IPS-20b (cell line): ENCODE measurements around the gene RRP8.

ENCODE experiments used
- H3K27ac ChIP-seq: one replicate; pipeline ENCODE4 v1.5.1; 2013; ENCODE audit warnings: low read length
- H3K27me3 ChIP-seq: 2 replicates; pipeline ENCODE4 v1.6.1; 2013; ENCODE audit warnings: mild to moderate bottlenecking, low read length, inconsistent platforms; ENCODE audit not compliant: insufficient read depth
- H3K36me3 ChIP-seq: 2 replicates; pipeline ENCODE4 v1.6.1; 2013; ENCODE audit warnings: low read depth, mild to moderate bottlenecking, inconsistent platforms, low read length, moderate library complexity; ENCODE audit not compliant: insufficient read depth
- H3K4me1 ChIP-seq: 2 replicates; pipeline ENCODE4 v1.6.1; 2013; ENCODE audit warnings: mild to moderate bottlenecking, control low read depth, inconsistent platforms, low read length, moderate library complexity; ENCODE audit not compliant: insufficient read depth
- H3K4me3 ChIP-seq: 2 replicates; pipeline ENCODE4 v1.5.1; 2013; ENCODE audit warnings: mild to moderate bottlenecking, low read length, inconsistent platforms
- H3K9ac ChIP-seq: 2 replicates; pipeline ENCODE4 v1.6.1; 2013; ENCODE audit warnings: low read depth, mild to moderate bottlenecking, inconsistent platforms, low read length, moderate library complexity
- H3K9me3 ChIP-seq: 2 replicates; pipeline ENCODE4 v1.6.1; 2013; ENCODE audit warnings: mild to moderate bottlenecking, low read depth, low read length, inconsistent platforms; ENCODE audit not compliant: insufficient read depth

The RRP8 gene

DNA sequence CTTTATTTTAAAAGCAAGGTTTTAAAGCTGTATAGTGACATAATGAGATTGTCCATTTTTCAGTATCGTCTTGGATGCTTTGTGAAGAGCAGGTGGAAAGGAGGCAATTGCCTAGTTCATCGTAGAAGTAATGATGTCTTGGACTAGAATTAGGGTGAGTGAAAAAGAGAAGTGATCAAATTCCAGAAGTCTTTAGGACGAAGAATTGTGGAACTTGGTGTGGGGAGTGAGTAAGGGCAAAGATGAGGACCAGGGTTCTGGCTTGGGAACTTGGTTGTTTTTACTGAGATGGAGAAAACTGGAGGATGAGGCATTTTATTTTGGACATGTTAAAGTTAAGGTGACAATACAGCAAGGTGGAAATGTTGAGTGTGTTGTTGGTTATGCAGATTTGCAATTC, 1.4 kb upstream of the RRP8 start:
- peaks cover 21% of the 10 kb centered on the region for H3K4me1 ChIP-seq
- H3K9ac ChIP-seq, result peak overlapping the region; percentile 90; the same call in 1 of the 2 replicates
- H3K9me3 ChIP-seq, result no peaks in the 10 kb centered on the region
- peak overlapping the region; percentile 84 for H3K4me3 ChIP-seq
- no peak overlapping the region for H3K27ac ChIP-seq
- no peaks in the 10 kb centered on the region for H3K27me3 ChIP-seq
- H3K36me3 ChIP-seq, result peaks cover 56% of the 10 kb centered on the region

DNA sequence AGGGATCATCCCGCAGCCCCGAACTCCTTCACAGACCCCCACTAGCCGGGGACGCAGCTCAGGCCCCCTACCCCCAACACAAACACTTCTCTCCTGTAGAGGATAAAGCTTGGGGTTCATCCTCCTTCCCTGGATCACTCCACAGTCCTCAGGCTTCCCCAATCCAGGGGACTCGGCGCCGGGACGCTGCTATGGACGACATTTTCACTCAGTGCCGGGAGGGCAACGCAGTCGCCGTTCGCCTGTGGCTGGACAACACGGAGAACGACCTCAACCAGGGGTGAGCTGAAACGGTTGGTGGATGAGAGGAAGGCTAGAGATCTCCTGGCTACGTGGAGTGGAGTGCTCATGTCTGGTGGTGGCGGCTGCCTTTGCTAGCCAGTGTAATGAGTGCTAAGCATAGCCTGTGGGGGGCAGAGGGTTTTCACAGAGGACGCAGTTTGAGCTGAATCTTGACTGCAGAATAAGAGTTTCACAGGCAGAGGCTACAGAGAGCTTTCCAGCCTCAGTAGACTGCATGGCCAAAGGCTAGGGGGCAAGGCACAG, 738 bp upstream of the RRP8 start:
- Histone ChIP-seq H3K27ac (peak overlapping the region; percentile 63), H3K36me3 (peaks cover 56% of the 10 kb centered on the region), H3K9me3 (no peaks in the 10 kb centered on the region), H3K4me1 (peaks cover 21% of the 10 kb centered on the region), H3K4me3 (peak overlapping the region; percentile 84), H3K27me3 (no peaks in the 10 kb centered on the region), H3K9ac (peak overlapping the region; percentile 90)

DNA sequence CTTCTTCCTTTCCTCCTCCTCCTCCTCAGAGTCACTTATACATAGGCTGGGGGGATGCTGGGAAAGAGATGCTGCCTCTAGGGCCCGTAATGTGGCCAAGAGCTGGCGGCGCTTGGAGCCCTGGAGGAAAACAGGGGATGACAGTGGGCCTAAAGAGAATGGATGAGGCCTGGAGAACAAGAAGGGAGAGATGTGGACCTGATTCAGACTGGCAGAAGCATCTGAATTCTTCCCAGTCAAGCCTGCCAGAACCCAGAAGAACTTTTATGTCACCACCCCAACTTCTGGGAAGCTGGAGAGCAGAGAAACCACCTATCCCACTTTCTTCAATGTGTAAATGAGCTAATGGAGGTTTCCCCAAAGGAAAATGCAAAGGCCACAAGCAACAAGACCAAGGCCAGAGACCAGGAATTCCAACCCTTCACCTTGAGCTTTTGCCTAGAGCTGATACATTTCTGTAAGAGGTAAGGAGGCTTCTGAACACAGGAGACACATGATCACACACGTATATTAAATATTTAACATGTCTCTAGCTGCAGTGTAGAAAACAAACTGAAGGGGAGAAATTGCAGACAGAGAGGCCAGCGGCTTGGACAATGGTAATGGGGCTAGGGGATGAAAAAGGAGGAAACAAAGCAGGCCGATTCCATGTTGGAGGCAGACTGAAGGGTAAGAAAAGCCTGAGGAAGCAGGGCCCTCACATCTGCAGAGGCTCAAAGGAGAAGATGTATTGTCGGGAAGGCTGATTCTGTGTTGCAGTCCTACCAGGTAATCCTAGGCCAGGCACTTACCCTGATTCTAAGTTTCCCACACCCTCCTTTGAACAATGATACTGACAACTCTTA, 1.1 kb downstream of the RRP8 start:
- Histone ChIP-seq H3K4me1 (peaks cover 17% of the 10 kb centered on the region), H3K4me3 (peak overlapping the region; percentile 84), H3K9ac (peak overlapping the region; percentile 90), H3K27me3 (no peaks in the 10 kb centered on the region), H3K36me3 (peaks cover 55% of the 10 kb centered on the region), H3K27ac (no peak overlapping the region), H3K9me3 (no peaks in the 10 kb centered on the region)

DNA sequence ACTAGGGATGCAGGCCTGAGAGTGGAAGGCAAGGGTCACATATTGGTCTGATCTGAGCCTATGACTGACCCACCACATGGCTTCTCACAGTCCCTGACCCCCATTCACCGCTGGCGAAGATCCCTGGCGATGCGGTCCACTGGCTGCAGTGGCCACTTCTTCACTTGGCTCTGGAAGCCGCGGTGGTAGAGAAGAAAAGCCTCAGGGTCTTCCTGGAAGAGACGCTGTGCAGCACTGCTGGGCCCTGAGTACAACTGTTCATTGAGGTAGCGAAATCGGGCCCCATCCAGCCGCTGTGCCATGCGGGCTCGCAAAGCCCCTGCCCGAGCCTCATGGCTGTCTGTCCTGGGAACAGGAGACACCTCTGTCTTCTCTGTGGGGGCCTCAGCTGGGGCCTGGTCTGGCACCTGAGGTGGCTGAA, 2.4 kb downstream of the RRP8 start:
- no peak overlapping the region for H3K4me3 ChIP-seq
- H3K4me1 ChIP-seq, result peaks cover 9% of the 10 kb centered on the region
- no peaks in the 10 kb centered on the region for H3K27me3 ChIP-seq
- peaks cover 58% of the 10 kb centered on the region for H3K36me3 ChIP-seq
- H3K9ac ChIP-seq, result no peak overlapping the region
- H3K9me3 ChIP-seq, result no peaks in the 10 kb centered on the region
- H3K27ac ChIP-seq, result no peak overlapping the region

DNA sequence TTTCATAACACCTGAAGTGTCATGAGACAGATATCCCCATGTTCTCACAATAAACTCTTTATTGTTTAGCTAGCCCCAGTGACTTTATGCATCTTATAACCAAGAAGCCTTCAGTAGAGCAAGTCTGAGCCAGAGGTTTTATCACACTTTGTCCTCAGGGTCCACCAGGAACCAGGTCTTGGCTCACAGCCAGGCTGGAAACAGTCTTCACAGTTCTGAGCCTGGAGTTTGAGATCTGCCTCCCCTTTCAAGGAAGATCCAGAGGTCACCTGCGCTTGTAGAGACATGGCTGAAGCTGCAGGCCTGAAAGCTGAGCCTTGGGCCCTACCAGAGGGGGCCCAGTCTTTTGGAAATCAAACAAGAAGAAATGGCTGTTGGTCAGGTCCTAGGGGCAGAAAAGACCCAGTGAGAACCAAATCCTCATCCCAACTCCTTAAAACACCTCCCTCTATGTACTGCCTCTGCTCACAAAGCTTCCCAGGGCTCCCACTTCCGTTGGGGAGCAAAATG, 3.5 kb downstream of the RRP8 start:
- no peaks in the 10 kb centered on the region for H3K9me3 ChIP-seq
- H3K36me3 ChIP-seq, result peaks cover 52% of the 10 kb centered on the region
- peaks cover 9% of the 10 kb centered on the region for H3K4me1 ChIP-seq
- H3K27me3 ChIP-seq, result no peaks in the 10 kb centered on the region
- H3K4me3 ChIP-seq, result no peak overlapping the region
- H3K27ac ChIP-seq, result no peak overlapping the region
- H3K9ac ChIP-seq, result no peak overlapping the region

DNA sequence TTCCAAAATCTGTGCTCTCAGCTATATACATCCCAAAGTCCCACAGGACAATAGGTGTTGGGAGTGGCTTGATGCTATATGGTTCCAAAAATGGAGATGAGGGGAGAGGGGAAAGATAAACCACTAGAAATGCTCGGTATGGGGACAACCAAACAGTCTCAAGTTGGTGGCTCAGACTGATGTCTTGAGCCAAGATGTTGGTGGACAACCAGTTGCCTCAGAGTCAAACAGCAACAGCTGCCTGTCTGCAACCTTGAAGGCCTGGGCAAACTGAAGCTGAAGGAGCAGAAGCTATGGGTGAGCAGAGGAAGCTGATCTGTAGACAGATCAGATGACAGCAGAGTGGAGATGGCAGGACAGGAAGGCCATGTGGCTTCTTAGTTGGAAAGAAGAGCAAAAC, 4.0 kb downstream of the RRP8 start:
- Histone ChIP-seq H3K27me3 (no peaks in the 10 kb centered on the region), H3K9ac (no peak overlapping the region), H3K27ac (no peak overlapping the region), H3K4me3 (no peak overlapping the region), H3K9me3 (no peaks in the 10 kb centered on the region), H3K4me1 (peaks cover 6% of the 10 kb centered on the region; the same call in 1 of the 2 replicates), H3K36me3 (peaks cover 53% of the 10 kb centered on the region)

DNA sequence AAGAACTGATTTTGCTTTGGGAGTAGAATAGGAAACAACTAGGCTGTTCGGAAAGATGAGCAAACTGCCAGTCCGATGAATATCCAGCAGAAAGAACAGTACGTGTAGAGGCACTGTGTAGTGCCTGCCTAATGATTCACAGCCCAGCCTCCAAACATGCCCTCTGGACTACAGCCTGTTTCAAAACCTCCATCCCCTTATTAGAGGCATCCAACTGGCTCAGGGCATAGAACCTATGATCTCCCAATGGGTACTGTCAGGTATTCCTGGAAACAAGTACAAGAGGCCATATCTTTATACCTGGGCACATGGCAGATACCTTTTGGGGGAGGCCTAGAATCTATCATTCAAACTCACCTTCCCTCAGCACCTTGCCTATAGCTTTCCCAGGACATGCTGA, 4.9 kb downstream of the RRP8 start:
- H3K27me3 ChIP-seq, result no peaks in the 10 kb centered on the region
- no peak overlapping the region for H3K4me3 ChIP-seq
- peaks cover 6% of the 10 kb centered on the region; the same call in 1 of the 2 replicates for H3K4me1 ChIP-seq
- H3K27ac ChIP-seq, result no peak overlapping the region
- no peaks in the 10 kb centered on the region for H3K9me3 ChIP-seq
- peaks cover 59% of the 10 kb centered on the region for H3K36me3 ChIP-seq
- no peak overlapping the region for H3K9ac ChIP-seq

DNA sequence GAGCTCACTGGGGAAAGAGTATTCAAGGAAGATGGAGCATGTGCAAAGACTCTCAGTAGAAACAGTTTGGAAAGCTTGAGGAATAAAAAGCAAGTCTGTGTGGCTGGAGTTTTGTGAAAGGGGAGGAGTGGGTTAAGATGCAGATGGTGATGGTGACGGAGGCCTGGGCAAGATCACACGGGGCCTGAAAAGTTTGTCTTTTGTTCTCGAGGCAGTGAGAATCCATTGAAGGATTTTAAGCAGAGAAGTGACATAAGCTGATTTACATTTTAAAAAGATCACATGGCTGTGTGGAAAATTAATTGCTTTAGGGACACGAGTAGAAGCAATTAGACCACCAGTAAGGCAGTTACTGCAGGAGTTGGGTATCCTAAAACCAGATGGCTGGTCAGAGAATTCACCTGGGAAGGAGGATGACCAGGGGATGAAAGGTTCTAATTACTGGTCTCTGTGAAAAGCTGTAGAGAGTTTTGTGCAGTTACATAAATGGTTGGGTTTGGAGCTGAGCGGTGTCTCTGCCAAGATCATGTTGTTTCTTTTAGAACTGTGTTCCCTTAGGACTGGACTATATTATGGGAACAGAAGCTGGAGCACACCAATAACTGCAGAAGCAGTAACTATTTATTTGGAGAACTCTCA, 7.1 kb downstream of the RRP8 start:
- H3K27me3 ChIP-seq, result no peaks in the 10 kb centered on the region
- H3K9me3 ChIP-seq, result no peaks in the 10 kb centered on the region
- no peak overlapping the region for H3K4me3 ChIP-seq
- no peak overlapping the region for H3K27ac ChIP-seq
- no peak overlapping the region for H3K9ac ChIP-seq
- H3K4me1 ChIP-seq, result no peaks in the 10 kb centered on the region
- H3K36me3 ChIP-seq, result peaks cover 54% of the 10 kb centered on the region

DNA sequence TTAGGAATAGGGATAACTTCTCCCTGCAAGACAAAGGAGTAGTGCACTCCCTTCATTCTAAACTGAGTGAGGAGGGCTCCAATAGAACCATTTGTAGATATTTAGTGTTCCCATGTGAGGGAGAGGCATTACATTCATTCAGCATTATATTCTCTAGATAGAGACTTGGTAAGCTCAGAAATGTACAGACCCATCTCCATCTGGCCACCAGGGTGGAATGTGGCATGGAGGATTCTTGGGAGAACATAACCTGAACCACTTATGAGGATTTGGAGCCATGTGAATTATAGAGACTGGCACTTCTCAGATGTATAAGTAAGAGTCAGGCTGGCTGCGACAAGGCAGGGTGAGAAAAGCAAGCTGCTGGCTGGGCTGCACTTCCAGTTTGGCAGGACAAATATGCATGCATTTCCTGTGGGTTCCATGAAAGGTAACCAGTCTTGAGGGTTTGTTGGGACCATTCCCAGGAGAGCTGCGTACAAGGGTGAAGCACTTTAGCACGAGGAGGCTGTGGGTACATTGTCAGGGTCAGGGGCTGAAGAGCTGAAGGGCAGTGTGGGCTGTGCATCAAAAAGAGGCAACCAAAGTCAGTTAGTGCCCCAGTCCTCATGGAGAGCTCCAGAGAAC, 9.2 kb downstream of the RRP8 start:
- Histone ChIP-seq H3K36me3 (peaks cover 33% of the 10 kb centered on the region), H3K9ac (no peak overlapping the region), H3K9me3 (no peaks in the 10 kb centered on the region), H3K27ac (no peak overlapping the region), H3K4me1 (no peaks in the 10 kb centered on the region), H3K4me3 (no peak overlapping the region), H3K27me3 (no peaks in the 10 kb centered on the region)

DNA sequence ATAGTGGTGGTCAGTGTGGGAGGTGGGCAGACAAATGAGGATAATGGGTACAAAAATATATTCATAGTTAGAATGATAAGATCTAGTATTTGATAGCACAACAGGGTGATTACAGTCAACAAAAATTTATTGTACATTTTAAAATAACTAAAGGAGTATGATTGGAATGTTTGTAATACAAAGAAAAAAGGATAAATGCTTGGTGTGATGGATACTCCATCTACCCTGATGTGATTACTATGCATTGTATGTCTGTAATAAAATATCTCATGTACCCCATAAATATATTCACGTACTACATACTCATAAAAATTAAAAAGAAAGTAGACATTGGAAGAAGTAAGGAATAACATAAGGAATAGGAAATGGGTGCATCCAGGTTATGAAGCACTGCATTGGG, 15.4 kb downstream of the RRP8 start:
- Histone ChIP-seq H3K36me3 (no peaks in the 10 kb centered on the region), H3K27me3 (no peaks in the 10 kb centered on the region), H3K27ac (no peak overlapping the region), H3K9ac (no peak overlapping the region), H3K9me3 (peaks cover 16% of the 10 kb centered on the region), H3K4me3 (no peak overlapping the region), H3K4me1 (no peaks in the 10 kb centered on the region)

DNA sequence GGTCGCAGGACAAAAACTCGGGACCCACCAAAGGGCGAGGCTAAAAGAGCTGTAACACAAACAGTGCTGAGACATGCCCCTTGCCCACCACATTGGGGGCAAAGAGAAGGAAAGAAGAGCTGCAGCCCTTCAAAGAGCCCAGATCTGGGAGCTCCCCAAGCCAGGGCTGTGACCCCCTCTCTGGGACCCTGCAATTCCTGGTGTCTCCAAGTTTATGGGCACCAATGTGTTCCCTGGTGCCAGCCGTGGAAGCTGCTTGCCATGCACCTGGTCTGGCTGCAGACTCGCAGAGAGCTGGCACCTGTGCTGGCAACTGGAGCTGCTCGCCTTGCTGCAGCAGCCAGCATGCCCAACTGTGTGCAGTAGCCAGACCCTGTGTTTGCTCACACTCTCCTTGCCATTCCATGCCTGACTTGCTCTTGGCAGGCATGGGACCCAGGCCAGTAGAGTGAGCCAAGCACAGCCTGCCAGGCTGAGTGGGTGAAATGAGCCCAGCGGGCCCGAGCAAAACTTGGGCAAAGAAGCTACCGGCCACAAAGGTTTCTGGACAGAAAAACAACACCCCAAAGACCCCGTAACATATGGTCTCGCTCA, 16.0 kb downstream of the RRP8 start:
- no peaks in the 10 kb centered on the region for H3K27me3 ChIP-seq
- peaks cover 16% of the 10 kb centered on the region for H3K9me3 ChIP-seq
- H3K27ac ChIP-seq, result no peak overlapping the region
- H3K9ac ChIP-seq, result no peak overlapping the region
- no peaks in the 10 kb centered on the region for H3K4me1 ChIP-seq
- no peak overlapping the region for H3K4me3 ChIP-seq
- H3K36me3 ChIP-seq, result no peaks in the 10 kb centered on the region
